PC-9 (cell line): ENCODE results near the gene RGR.

Source experiments
- EZH2 ChIP-seq: fragments of 200-600 bp; sonication (generic); IDR thresholded peaks from 2 replicates; pipeline ENCODE4 v1.8.0; 2017; ENCODE audit warnings: antibody characterized with exemption, low read depth
- TF ChIP-seq, protein P1 (sequence below): fragments of 200-600 bp; sonication (generic); conservative IDR thresholded peaks from 2 replicates; pipeline ENCODE4 v1.6.1; 2017; ENCODE audit warnings: mixed run types, antibody characterized with exemption, mild to moderate bottlenecking, moderate library complexity

DNA sequence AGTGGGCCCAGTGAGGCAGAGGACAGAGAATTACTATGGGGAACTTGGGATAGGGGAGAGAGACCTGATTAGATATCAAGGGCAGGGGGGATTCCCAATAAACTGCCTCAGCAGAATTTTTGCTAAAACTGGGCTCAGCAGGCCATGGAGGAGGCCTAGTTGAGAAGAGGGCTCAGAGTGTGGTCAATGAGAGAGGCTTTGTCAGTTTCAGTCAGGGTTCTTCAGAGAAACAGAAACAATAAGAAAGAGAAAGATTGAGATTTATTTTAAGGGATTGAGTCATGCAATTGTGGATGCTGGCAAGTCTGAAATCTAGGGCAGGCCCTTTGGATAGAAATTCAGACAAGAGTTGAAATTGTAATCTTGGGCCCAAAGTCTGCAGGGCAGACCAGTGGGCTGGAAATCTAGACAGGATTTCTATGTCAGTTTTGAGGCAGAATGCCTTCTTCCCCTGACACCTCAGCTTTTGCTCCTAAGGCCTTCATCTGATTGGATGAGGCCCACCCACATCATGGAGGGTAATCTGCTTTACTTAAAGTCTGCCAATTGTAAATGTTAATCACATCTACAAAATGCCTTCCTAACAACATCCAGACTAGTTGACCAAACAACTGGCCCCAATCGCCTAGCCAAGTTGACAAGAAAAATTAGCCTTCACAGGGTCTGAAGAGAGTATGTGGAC is 50.1 kb downstream of the RGR start:
- TF ChIP-seq EZH2: no peak
- TF ChIP-seq, protein P1, sequence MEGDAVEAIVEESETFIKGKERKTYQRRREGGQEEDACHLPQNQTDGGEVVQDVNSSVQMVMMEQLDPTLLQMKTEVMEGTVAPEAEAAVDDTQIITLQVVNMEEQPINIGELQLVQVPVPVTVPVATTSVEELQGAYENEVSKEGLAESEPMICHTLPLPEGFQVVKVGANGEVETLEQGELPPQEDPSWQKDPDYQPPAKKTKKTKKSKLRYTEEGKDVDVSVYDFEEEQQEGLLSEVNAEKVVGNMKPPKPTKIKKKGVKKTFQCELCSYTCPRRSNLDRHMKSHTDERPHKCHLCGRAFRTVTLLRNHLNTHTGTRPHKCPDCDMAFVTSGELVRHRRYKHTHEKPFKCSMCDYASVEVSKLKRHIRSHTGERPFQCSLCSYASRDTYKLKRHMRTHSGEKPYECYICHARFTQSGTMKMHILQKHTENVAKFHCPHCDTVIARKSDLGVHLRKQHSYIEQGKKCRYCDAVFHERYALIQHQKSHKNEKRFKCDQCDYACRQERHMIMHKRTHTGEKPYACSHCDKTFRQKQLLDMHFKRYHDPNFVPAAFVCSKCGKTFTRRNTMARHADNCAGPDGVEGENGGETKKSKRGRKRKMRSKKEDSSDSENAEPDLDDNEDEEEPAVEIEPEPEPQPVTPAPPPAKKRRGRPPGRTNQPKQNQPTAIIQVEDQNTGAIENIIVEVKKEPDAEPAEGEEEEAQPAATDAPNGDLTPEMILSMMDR: no peak
